HepG2 (cell line): ENCODE measurements around the gene ESRRB.
A peak's percentile ranks its signal among the peaks of the same experiment; 100 is the strongest.

Source experiments
- CTCF ChIP-seq: sonication (generic); formaldehyde crosslinking; IDR thresholded peaks from 2 replicates; pipeline ENCODE4 v1.5.0; 2020; ENCODE audit warnings: mild to moderate bottlenecking, missing genetic modification reagents, moderate library complexity
- GFI1 ChIP-seq: sonication (generic); formaldehyde crosslinking; IDR thresholded peaks from 2 replicates; pipeline ENCODE4 v1.5.0; 2020; ENCODE audit warnings: missing genetic modification reagents, mild to moderate bottlenecking, borderline replicate concordance
- GPN1 ChIP-seq: sonication (generic); formaldehyde crosslinking; IDR thresholded peaks from 2 replicates; pipeline ENCODE4 v1.5.1; 2020; ENCODE audit warnings: missing genetic modification reagents, borderline replicate concordance
- HMGXB4 ChIP-seq, 2 experiments: sonication (generic) in 1 of 2; formaldehyde crosslinking in 1 of 2; IDR thresholded peaks; 2 replicates each; pipeline versions ENCODE4 v1.4.0 to v1.6.1; 2018 to 2020; ENCODE audit warnings: missing genetic modification reagents in 2 of 2, borderline replicate concordance in 1 of 2, low read depth in 1 of 2, mild to moderate bottlenecking in 1 of 2, missing biosample characterization in 1 of 2
- TEAD2 ChIP-seq: sonication (generic); formaldehyde crosslinking; IDR thresholded peaks from 2 replicates; pipeline ENCODE4 v1.9.0; 2021; ENCODE audit warnings: missing genetic modification reagents
- TFE3 ChIP-seq: IDR thresholded peaks from 2 replicates; pipeline ENCODE4 v1.6.1; 2016
- ZNF317 ChIP-seq: sonication (generic); formaldehyde crosslinking; IDR thresholded peaks from 2 replicates; pipeline ENCODE4 v1.5.0; 2020; ENCODE audit warnings: mild to moderate bottlenecking, missing genetic modification reagents

GRCh38 chr14:76396714-76397187 lies 20.8 kb downstream of the ESRRB start:
- TF ChIP-seq TFE3 (CRISPR knock-in tag), result 0 out of 2 replicates have a peak, but pooled peaks have one; percentile 19
- TF ChIP-seq HMGXB4 (CRISPR knock-in tag; IDR thresholded peaks at IDR 0.05; ENCODE audit: borderline replicate concordance in 1 of 2, low read depth in 1 of 2), result peak; percentile 37 to 58; a peak in 2 of 4 replicates
- TF ChIP-seq CTCF (CRISPR knock-in tag), result no peak; the same call in 1 of the 2 replicates
- TF ChIP-seq ZNF317 (CRISPR knock-in tag), result no peak
- no peak for TF ChIP-seq GFI1 (CRISPR knock-in tag)
- no peak for TF ChIP-seq TEAD2 (CRISPR knock-in tag)
- TF ChIP-seq GPN1 (CRISPR knock-in tag), result no peak
